RWPE2 (cell line): Measurements from ENCODE around the gene ATP5PB.
A peak's percentile ranks its signal among the peaks of the same experiment; 100 is the strongest.

ENCODE experiments used
- ATAC-seq: fragments of 200-7000 bp; cut with Tn5 transposase; 3 replicates; pipeline ENCODE4 v1.9.1; 2021; ENCODE audit warnings: low read depth
- DNase-seq: peaks from one replicate; pipeline ENCODE4 v3.0.0-alpha.2; 2020; ENCODE audit warnings: low spot score
- H3K27ac ChIP-seq: fragments of 450-650 bp; 2 replicates; pipeline ENCODE4 v1.5.1; 2017; ENCODE audit warnings: mild to moderate bottlenecking; ENCODE audit not compliant: poor library complexity, severe bottlenecking
- H3K27me3 ChIP-seq: fragments of 250-450 bp; sonication (Bioruptor Pico); 2 replicates; pipeline ENCODE4 v1.5.1; 2021; ENCODE audit warnings: mild to moderate bottlenecking, moderate library complexity; ENCODE audit not compliant: insufficient read depth, poor library complexity, severe bottlenecking
- H3K36me3 ChIP-seq: fragments of 250-450 bp; sonication (Bioruptor Pico); 2 replicates; pipeline ENCODE4 v1.5.1; 2020; ENCODE audit warnings: low read depth, mild to moderate bottlenecking, moderate library complexity
- H3K4me1 ChIP-seq: fragments of 250-450 bp; sonication (Bioruptor Pico); 2 replicates; pipeline ENCODE4 v1.5.1; 2021; ENCODE audit warnings: mild to moderate bottlenecking, moderate library complexity; ENCODE audit not compliant: insufficient read depth, poor library complexity, severe bottlenecking
- H3K4me3 ChIP-seq: fragments of 250-450 bp; sonication (Bioruptor Pico); 2 replicates; pipeline ENCODE4 v1.5.1; 2021; ENCODE audit warnings: mild to moderate bottlenecking, moderate library complexity; ENCODE audit not compliant: severe bottlenecking
- H3K9me3 ChIP-seq: fragments of 250-450 bp; sonication (Bioruptor Pico); 2 replicates; pipeline ENCODE4 v1.5.1; 2021; ENCODE audit warnings: mild to moderate bottlenecking, moderate library complexity; ENCODE audit not compliant: severe bottlenecking
- CTCF ChIP-seq: fragments of 450-650 bp; IDR thresholded peaks from one replicate; pipeline ENCODE4 v1.5.1; 2017; ENCODE audit warnings: mild to moderate bottlenecking, moderate library complexity; ENCODE audit not compliant: poor library complexity, severe bottlenecking

Gene ATP5PB

GRCh38 chr1:111444031-111444430 is 5.2 kb upstream of the ATP5PB start:
- H3K36me3 ChIP-seq = peaks cover 85% of the 10 kb centered on the region

DNA sequence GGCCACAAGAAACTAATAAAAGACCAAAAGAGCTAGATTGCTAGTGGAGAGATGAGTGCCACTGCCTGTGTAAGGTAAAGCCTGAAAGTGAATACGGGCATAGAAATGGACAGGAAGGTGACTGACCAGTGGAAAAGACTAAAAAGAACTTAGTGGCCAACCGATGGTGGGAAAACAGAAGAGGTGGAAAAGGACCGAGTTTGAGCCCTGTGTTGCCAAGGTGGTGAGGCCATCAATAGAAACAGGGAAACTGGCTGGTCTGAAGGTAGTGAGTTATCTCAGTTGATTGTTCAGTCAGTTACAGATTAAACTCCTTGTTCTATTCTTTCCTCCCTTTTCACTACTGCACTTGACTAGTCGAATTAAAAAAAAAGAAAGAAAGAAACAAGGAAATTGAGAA is 2.7 kb upstream of the ATP5PB start:
- peaks cover 18% of the 10 kb centered on the region for H3K4me1 ChIP-seq
- no peak for ATAC-seq
- H3K27ac ChIP-seq = no peak overlapping the region
- no peak for TF ChIP-seq CTCF
- H3K4me3 ChIP-seq = no peak overlapping the region
- no peaks in the 10 kb centered on the region for H3K9me3 ChIP-seq
- DNase-seq = no peak
- H3K27me3 ChIP-seq = no peaks in the 10 kb centered on the region
- H3K36me3 ChIP-seq = peaks cover 77% of the 10 kb centered on the region

More at GRCh38 chr1:111444031-111444430, 5.2 kb upstream of the ATP5PB start:
- ATAC-seq (no peak), DNase-seq (no peak)
- no peak for TF ChIP-seq CTCF
- Histone ChIP-seq H3K4me3 (no peak overlapping the region), H3K4me1 (peaks cover 13% of the 10 kb centered on the region), H3K9me3 (no peaks in the 10 kb centered on the region), H3K27me3 (no peaks in the 10 kb centered on the region), H3K27ac (no peak overlapping the region)

GRCh38 chr1:111446967-111447892 is 2.0 kb upstream of the ATP5PB start:
- Histone ChIP-seq H3K9me3 (no peaks in the 10 kb centered on the region), H3K27me3 (no peaks in the 10 kb centered on the region), H3K27ac (peak overlapping the region; percentile 49), H3K4me1 (peaks cover 18% of the 10 kb centered on the region), H3K4me3 (peak overlapping the region; percentile 80), H3K36me3 (peaks cover 71% of the 10 kb centered on the region)
- no peak for DNase-seq
- ATAC-seq = no peak
- TF ChIP-seq CTCF = no peak

DNA sequence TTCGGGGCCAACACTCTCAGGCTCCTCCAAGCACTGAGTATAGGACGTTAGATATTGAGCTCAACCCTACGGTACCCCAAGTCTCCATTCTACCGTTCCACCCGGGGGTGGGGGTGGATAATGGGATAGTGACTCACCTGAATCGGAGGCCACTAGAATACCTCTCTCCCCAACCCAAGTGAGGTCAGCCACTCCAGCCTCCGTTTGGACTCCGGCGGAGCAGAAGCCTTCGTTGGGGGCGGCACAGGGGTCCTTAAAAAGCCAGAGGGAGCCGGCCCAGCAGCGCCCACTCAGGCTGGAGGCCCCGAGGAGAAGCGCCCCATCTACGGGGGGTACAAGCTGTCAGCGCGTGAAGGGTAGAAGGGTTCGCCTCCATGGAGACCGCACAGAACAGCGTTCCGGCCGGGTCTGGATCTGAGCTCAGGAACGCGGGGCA is 764 bp upstream of the ATP5PB start:
- DNase-seq (peak; percentile 56), ATAC-seq (peak; percentile 38)
- H3K9me3 ChIP-seq = no peaks in the 10 kb centered on the region
- H3K4me3 ChIP-seq = peak overlapping the region; percentile 80
- peaks cover 18% of the 10 kb centered on the region for H3K4me1 ChIP-seq
- H3K27ac ChIP-seq = peak overlapping the region; percentile 49
- H3K27me3 ChIP-seq = no peaks in the 10 kb centered on the region
- TF ChIP-seq CTCF = no peak
- H3K36me3 ChIP-seq = peaks cover 66% of the 10 kb centered on the region

DNA sequence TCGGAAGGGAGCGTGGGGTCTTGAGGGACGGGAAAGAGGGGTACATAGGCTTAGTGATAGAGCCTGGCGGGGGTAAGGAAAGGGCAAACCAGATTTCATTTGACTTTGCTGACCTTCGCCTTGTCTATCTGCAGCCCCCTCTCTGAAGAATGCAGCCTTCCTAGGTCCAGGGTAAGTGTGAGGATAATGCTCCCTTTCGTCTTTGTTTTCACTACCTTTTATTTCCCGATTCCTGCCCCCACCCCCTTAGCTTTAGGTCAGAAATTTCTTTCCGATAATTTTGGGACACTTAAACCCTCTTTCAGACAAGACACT is 396 bp downstream of the ATP5PB start:
- H3K4me1 ChIP-seq = peaks cover 18% of the 10 kb centered on the region
- peak overlapping the region; percentile 49 for H3K27ac ChIP-seq
- no peaks in the 10 kb centered on the region for H3K27me3 ChIP-seq
- ATAC-seq = no peak; the same call in 2 of the 3 replicates
- peaks cover 66% of the 10 kb centered on the region for H3K36me3 ChIP-seq
- H3K9me3 ChIP-seq = no peaks in the 10 kb centered on the region
- no peak for TF ChIP-seq CTCF
- DNase-seq = no peak
- H3K4me3 ChIP-seq = peak overlapping the region; percentile 80
